ENCODE data around the gene KNCN.
A peak's percentile ranks its signal among the peaks of the same experiment; 100 is the strongest.

Gene KNCN

GRCh38 chr1:46516200-46516950, 35.1 kb downstream of the KNCN start:
- DNase-seq (ENCODE audit: low spot score), result no peak
- Histone ChIP-seq H3K36me3 (replicated peaks in 1 of 2; ENCODE audit: control insufficient read depth in 2 of 2, insufficient read depth in 2 of 2, low read length in 2 of 2) (no peaks in the 10 kb centered on the region), H4K8ac (ENCODE audit: low read depth, low read length) (no peak overlapping the region), H3K4me2 (ENCODE audit: insufficient read depth, low read length, poor library complexity, severe bottlenecking) (no peak overlapping the region), H2AK5ac (ENCODE audit: low read depth, low read length) (no peak overlapping the region), H2BK15ac (ENCODE audit: low read length) (no peak overlapping the region), H2BK120ac (ENCODE audit: low read depth, low read length) (no peak overlapping the region), H3K9me3 (replicated peaks in 1 of 2; ENCODE audit: control insufficient read depth in 2 of 2, insufficient read depth in 1 of 2, low read depth in 1 of 2, low read length in 2 of 2) (no peaks in the 10 kb centered on the region), H3K18ac (ENCODE audit: low read length) (peak overlapping the region; percentile 6), H3K23ac (ENCODE audit: low read depth, low read length, poor library complexity) (no peak overlapping the region), H3K27me3 (ENCODE audit: control insufficient read depth in 3 of 3, insufficient read depth in 3 of 3, low read depth in 1 of 3, low read length in 3 of 3) (peaks cover 0 to 90% (median 9%) of the 10 kb centered on the region in 3 experiments), H2AFZ (ENCODE audit: low read length) (no peak overlapping the region), H3K9ac (ENCODE audit: low read depth, low read length, poor library complexity) (no peak overlapping the region), H3K14ac (ENCODE audit: low read length) (no peak overlapping the region), H4K91ac (ENCODE audit: low read depth, low read length, poor library complexity) (no peak overlapping the region), H3K4ac (ENCODE audit: low read length) (no peak overlapping the region), H3K4me1 (ENCODE audit: control insufficient read depth in 2 of 2, insufficient read depth in 1 of 2, low read depth in 1 of 2, low read length in 2 of 2) (peaks cover 8 to 40% of the 10 kb centered on the region in 2 donors), H3K4me3 (ENCODE audit: low read length in 2 of 2) (no peak overlapping the region), H2BK12ac (ENCODE audit: low read length) (no peak overlapping the region), H3K79me1 (ENCODE audit: low read depth, low read length) (no peaks in the 10 kb centered on the region), H2BK5ac (ENCODE audit: low read length) (no peak overlapping the region), H3K27ac (replicated peaks; ENCODE audit: low read length) (no peak overlapping the region)
- WGBS, 2 donors (ENCODE audit: extremely low coverage in 2 of 2, insufficient read length in 2 of 2, insufficient replicate concordance in 1 of 2), result no CpG with 5 or more reads among the region's 12 CpGs

- no peak overlapping the region for H4K91ac ChIP-seq (ENCODE audit: low read depth, low read length, poor library complexity)
- H3K23ac ChIP-seq (ENCODE audit: low read depth, low read length, poor library complexity), result no peak overlapping the region
- no peak overlapping the region for H2BK15ac ChIP-seq (ENCODE audit: low read length)
- no peak overlapping the region for H2AFZ ChIP-seq (ENCODE audit: low read length)
- no peaks in the 10 kb centered on the region for H3K9me3 ChIP-seq (replicated peaks in 1 of 2; ENCODE audit: control insufficient read depth in 2 of 2, insufficient read depth in 1 of 2, low read depth in 1 of 2, low read length in 2 of 2)
- H2BK12ac ChIP-seq (ENCODE audit: low read length), result no peak overlapping the region
- H2BK120ac ChIP-seq (ENCODE audit: low read depth, low read length), result no peak overlapping the region
- no peak overlapping the region for H3K18ac ChIP-seq (ENCODE audit: low read length)
- DNase-seq (ENCODE audit: low spot score), result no peak
- H2BK5ac ChIP-seq (ENCODE audit: low read length), result no peak overlapping the region
- no peak overlapping the region for H3K4me2 ChIP-seq (ENCODE audit: insufficient read depth, low read length, poor library complexity, severe bottlenecking)
- H3K27ac ChIP-seq (replicated peaks; ENCODE audit: low read length), result no peak overlapping the region
- no peak overlapping the region for H2AK5ac ChIP-seq (ENCODE audit: low read depth, low read length)
- no peak overlapping the region for H3K4ac ChIP-seq (ENCODE audit: low read length)
- no peak overlapping the region for H3K4me3 ChIP-seq (ENCODE audit: low read length in 2 of 2)
- no peaks in the 10 kb centered on the region for H3K36me3 ChIP-seq (replicated peaks in 1 of 2; ENCODE audit: control insufficient read depth in 2 of 2, insufficient read depth in 2 of 2, low read length in 2 of 2)
- H3K14ac ChIP-seq (ENCODE audit: low read length), result no peak overlapping the region
- no CpG with 5 or more reads among the region's 6 CpGs for WGBS, 2 donors (ENCODE audit: extremely low coverage in 2 of 2, insufficient read length in 2 of 2, insufficient replicate concordance in 1 of 2)
- H3K27me3 ChIP-seq (ENCODE audit: control insufficient read depth in 3 of 3, insufficient read depth in 3 of 3, low read depth in 1 of 3, low read length in 3 of 3), result peaks cover 0 to 93% (median 9%) of the 10 kb centered on the region in 3 experiments
- H4K8ac ChIP-seq (ENCODE audit: low read depth, low read length), result no peak overlapping the region
- H3K4me1 ChIP-seq (ENCODE audit: control insufficient read depth in 2 of 2, insufficient read depth in 1 of 2, low read depth in 1 of 2, low read length in 2 of 2), result peaks cover 8 to 37% of the 10 kb centered on the region in 2 donors
- H3K79me1 ChIP-seq (ENCODE audit: low read depth, low read length), result no peaks in the 10 kb centered on the region
- H3K9ac ChIP-seq (ENCODE audit: low read depth, low read length, poor library complexity), result no peak overlapping the region
These were observed 35.9 kb downstream of the KNCN start for GRCh38 chr1:46515576-46515975.

- H2AK5ac ChIP-seq (ENCODE audit: low read depth, low read length), result no peak overlapping the region
- H3K4ac ChIP-seq (ENCODE audit: low read length), result no peak overlapping the region
- peaks cover 0 to 92% (median 9%) of the 10 kb centered on the region in 3 experiments for H3K27me3 ChIP-seq (ENCODE audit: control insufficient read depth in 3 of 3, insufficient read depth in 3 of 3, low read depth in 1 of 3, low read length in 3 of 3)
- H3K36me3 ChIP-seq (replicated peaks in 1 of 2; ENCODE audit: control insufficient read depth in 2 of 2, insufficient read depth in 2 of 2, low read length in 2 of 2), result no peaks in the 10 kb centered on the region
- H2AFZ ChIP-seq (ENCODE audit: low read length), result no peak overlapping the region
- peaks cover 0 to 25% of the 10 kb centered on the region in 2 donors for H3K4me1 ChIP-seq (ENCODE audit: control insufficient read depth in 2 of 2, insufficient read depth in 1 of 2, low read depth in 1 of 2, low read length in 2 of 2)
- no peak overlapping the region for H3K4me2 ChIP-seq (ENCODE audit: insufficient read depth, low read length, poor library complexity, severe bottlenecking)
- no CpG with 5 or more reads among the region's 5 CpGs for WGBS, 2 donors (ENCODE audit: extremely low coverage in 2 of 2, insufficient read length in 2 of 2, insufficient replicate concordance in 1 of 2)
- no peak overlapping the region for H2BK12ac ChIP-seq (ENCODE audit: low read length)
- peak overlapping the region; percentile 2 for H3K18ac ChIP-seq (ENCODE audit: low read length)
- no peak overlapping the region for H4K91ac ChIP-seq (ENCODE audit: low read depth, low read length, poor library complexity)
- H3K4me3 ChIP-seq (ENCODE audit: low read length in 2 of 2), result no peak overlapping the region
- H2BK15ac ChIP-seq (ENCODE audit: low read length), result peak overlapping the region; percentile 2
- no peak overlapping the region for H2BK5ac ChIP-seq (ENCODE audit: low read length)
- no peak overlapping the region for H3K27ac ChIP-seq (replicated peaks; ENCODE audit: low read length)
- H3K23ac ChIP-seq (ENCODE audit: low read depth, low read length, poor library complexity), result no peak overlapping the region
- H4K8ac ChIP-seq (ENCODE audit: low read depth, low read length), result no peak overlapping the region
- no peak overlapping the region for H3K14ac ChIP-seq (ENCODE audit: low read length)
- no peak overlapping the region for H3K9ac ChIP-seq (ENCODE audit: low read depth, low read length, poor library complexity)
- no peak for DNase-seq (ENCODE audit: low spot score)
- no peaks in the 10 kb centered on the region for H3K9me3 ChIP-seq (replicated peaks in 1 of 2; ENCODE audit: control insufficient read depth in 2 of 2, insufficient read depth in 1 of 2, low read depth in 1 of 2, low read length in 2 of 2)
- no peak overlapping the region for H2BK120ac ChIP-seq (ENCODE audit: low read depth, low read length)
- H3K79me1 ChIP-seq (ENCODE audit: low read depth, low read length), result no peaks in the 10 kb centered on the region
These were observed 37.9 kb downstream of the KNCN start for GRCh38 chr1:46513536-46513935.

GRCh38 chr1:46512792-46513190, 38.7 kb downstream of the KNCN start:
- Histone ChIP-seq H3K27ac (replicated peaks; ENCODE audit: low read length) (no peak overlapping the region), H3K9me3 (replicated peaks in 1 of 2; ENCODE audit: control insufficient read depth in 2 of 2, insufficient read depth in 1 of 2, low read depth in 1 of 2, low read length in 2 of 2) (no peaks in the 10 kb centered on the region), H2BK5ac (ENCODE audit: low read length) (no peak overlapping the region), H2AFZ (ENCODE audit: low read length) (no peak overlapping the region), H3K4me1 (ENCODE audit: control insufficient read depth in 2 of 2, insufficient read depth in 1 of 2, low read depth in 1 of 2, low read length in 2 of 2) (peaks cover 0 to 19% of the 10 kb centered on the region in 2 donors), H2BK120ac (ENCODE audit: low read depth, low read length) (no peak overlapping the region), H3K4me3 (ENCODE audit: low read length in 2 of 2) (no peak overlapping the region), H2BK15ac (ENCODE audit: low read length) (no peak overlapping the region), H4K91ac (ENCODE audit: low read depth, low read length, poor library complexity) (no peak overlapping the region), H3K36me3 (replicated peaks in 1 of 2; ENCODE audit: control insufficient read depth in 2 of 2, insufficient read depth in 2 of 2, low read length in 2 of 2) (no peaks in the 10 kb centered on the region), H3K14ac (ENCODE audit: low read length) (no peak overlapping the region), H3K79me1 (ENCODE audit: low read depth, low read length) (no peaks in the 10 kb centered on the region), H3K4me2 (ENCODE audit: insufficient read depth, low read length, poor library complexity, severe bottlenecking) (no peak overlapping the region), H2AK5ac (ENCODE audit: low read depth, low read length) (no peak overlapping the region), H4K8ac (ENCODE audit: low read depth, low read length) (no peak overlapping the region), H3K23ac (ENCODE audit: low read depth, low read length, poor library complexity) (no peak overlapping the region), H2BK12ac (ENCODE audit: low read length) (no peak overlapping the region), H3K4ac (ENCODE audit: low read length) (no peak overlapping the region), H3K27me3 (ENCODE audit: control insufficient read depth in 3 of 3, insufficient read depth in 3 of 3, low read depth in 1 of 3, low read length in 3 of 3) (peaks cover 0 to 89% (median 6%) of the 10 kb centered on the region in 3 experiments), H3K18ac (ENCODE audit: low read length) (no peak overlapping the region), H3K9ac (ENCODE audit: low read depth, low read length, poor library complexity) (no peak overlapping the region)
- WGBS, 2 donors (ENCODE audit: extremely low coverage in 2 of 2, insufficient read length in 2 of 2, insufficient replicate concordance in 1 of 2), result no CpG with 5 or more reads among the region's 6 CpGs
- no peak for DNase-seq (ENCODE audit: low spot score)
